ENCODE results near the gene SMR3B.

The SMR3B gene

DNA sequence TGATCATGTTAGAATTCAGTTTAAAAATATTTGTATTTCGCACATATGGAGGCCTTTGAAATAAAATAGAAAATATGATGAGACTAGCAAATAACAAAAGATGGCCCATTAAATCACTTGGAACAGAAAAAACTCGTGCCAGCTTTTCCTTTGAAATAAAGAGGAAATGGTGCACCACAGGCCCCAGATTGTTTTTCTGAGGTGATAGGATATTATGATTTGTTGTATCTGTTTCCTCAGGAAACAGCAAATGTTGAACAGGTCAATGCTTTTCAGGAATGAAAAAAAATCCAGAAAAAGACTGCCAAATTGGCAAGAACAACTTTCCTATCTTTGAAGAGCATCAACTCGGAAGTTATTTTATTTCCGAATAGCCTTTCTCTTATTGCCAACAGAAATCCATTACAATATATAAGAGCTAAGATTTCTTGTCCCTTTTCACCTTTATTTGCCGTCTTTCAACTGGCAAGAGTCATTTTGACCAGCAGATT lies at the start of gene SMR3B:
TSS of gene SMR3B (plus strand) at position 441 of the 491 bp plus-strand sequence. CDS start 1,380 bp downstream, outside the sequence.
- DNase-seq (ENCODE audit: low read depth in 3 of 3), result no peak

DNA sequence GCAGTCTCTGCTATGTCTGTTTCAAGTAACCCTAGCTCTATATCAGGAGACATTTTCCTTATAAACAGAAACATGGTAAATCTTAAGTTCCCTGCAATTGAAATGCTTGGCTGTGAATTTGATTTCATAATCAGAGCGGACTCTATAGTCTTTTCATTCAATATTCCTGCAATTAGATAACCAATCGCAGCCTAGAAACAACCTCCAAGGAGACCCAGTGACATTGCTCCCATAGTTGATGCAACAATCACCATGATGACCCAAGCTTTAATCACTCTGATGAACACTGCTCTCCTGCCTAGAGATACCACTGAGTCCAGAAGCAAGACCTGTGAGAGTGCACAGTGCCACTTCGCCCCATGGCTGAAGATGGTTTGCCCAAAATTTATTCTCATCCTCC lies 48.2 kb upstream of the SMR3B start, which contains the start of gene CABS1:
TSS of gene CABS1 (plus strand) at position 301 of the 400 bp plus-strand sequence. CDS start at position 360, 59 bp downstream.
- DNase-seq (ENCODE audit: low read depth in 3 of 3), result no peak

DNA sequence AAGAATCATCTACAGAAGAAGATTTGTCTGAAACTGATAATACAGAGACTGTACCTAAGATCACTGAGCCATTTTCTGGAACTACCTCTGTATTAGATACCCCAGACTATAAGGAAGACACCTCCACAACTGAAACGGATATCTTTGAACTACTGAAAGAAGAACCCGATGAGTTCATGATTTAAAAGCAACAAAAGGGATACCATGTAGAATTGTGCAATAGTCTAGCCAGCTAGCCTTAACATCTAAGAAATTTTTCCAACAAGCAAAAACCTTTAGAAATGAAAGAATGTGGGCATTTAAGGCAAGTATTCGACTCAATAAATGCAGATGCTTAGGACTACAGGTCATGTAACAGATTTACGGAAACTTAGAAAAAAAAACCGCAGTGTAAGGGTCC lies 46.9 kb upstream of the SMR3B start:
- DNase-seq (ENCODE audit: low read depth in 3 of 3), result no peak

DNA sequence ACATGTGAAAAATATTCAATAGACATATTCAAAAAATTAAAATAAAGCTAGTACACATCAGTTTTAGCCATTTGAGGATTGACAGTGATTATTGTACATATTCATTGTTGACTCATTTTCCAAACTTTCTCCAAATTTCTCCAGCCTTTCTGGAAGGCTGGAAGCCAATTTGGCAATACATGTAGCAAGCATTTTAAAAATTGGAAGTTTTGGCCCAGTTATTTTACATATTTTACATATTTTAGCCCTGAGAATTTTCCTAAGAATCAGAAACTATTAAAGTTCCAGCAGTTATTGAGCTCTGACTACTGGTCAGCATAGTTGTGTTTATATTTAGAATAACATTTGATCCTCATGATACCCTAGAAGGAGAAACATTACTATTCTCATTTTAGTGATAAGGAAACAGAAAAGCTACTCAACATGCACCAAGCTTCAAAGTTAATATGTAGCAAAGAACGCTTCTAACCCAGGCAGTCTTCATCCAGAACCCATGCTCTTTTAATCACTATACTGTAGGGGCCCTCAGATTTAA lies 45.0 kb upstream of the SMR3B start:
- no peak for DNase-seq (ENCODE audit: low read depth in 3 of 3)

DNA sequence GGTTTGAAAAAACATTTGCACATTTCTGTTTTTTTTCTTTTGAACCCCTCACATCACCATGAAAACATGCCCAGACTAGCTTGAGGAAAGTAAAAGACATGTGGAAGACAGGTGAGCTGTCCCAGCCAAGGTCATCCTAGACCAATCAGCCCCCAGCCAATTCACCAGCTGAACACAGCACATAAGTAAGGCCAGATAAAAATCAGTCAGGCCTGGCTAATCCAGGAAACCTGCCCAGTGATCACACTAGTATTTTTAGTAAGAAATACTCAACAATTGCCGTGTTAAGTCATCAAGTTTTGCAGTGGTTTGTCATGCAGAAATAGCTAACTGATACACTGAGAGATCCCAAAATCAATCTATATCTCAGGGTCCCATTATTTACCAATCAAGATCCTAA lies 26.7 kb upstream of the SMR3B start:
- DNase-seq (ENCODE audit: low read depth in 3 of 3), result no peak

DNA sequence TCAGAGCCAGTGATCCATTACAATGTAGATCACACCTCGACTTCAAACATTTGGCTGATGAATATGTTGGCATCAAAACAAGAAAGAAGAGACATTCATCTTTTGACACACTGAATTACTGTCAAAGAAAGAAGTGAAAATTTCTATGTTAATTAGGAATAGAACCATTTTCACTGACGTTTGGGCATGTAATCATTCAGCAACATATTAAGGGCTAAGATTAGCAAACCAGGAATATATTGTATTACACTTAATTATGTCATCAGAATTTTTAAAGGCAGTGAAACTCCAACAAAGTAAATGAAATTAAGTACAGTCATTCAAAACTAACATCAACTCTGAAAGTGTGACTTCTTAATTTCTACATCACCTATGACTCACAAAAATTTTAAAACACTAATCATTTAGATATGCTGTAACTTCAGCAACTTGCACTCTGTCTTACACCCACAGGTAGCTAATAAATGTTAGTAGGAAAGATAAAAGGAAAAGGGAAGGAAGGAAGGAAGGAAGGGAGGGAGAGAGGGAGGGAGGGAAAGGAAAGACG lies 23.7 kb upstream of the SMR3B start:
- no peak for DNase-seq (ENCODE audit: low read depth in 3 of 3)

DNA sequence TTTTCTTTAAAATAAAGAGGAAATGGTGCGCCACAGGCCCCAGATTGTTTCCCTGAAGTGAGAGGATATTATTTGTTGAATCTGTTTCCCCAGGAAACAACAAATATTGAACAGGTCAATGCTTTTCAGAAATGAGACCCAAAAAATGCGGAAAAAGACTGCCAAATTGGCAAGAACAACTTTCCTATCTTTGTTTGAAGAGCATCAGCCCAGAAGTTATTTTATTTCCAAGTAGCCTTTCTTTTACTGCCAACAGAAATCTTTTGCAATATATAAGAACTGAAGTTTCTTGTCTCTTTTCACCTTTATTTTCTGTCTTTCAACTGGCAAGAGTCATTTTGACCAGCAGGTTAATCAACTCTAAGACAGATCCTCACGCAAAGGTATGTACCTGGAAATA lies 22.5 kb upstream of the SMR3B start, which contains the start of gene SMR3A:
TSS of gene SMR3A (plus strand) at position 301 of the 400 bp plus-strand sequence. CDS start 1,356 bp downstream, outside the sequence.
- no peak for DNase-seq (ENCODE audit: low read depth in 3 of 3)

DNA sequence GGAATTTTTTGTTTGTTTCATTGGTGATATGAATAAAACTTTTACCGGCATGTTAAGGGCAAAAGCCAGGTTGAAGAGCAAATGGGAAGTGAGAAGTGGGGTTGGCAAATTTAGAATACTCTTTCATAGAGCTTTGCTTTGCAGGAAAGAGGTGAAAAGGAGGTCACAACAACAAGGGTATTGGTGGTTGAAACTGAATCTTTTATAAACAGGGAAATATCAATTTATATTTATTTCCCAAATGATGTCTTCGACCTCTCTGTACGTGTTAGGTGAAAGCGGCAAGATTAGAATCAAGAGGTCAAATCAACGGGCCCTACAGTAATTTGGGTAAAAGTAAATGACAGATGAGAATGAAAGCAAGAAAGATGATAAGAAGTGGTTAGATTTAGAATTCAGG lies 18.9 kb upstream of the SMR3B start:
- no peak for DNase-seq (ENCODE audit: low read depth in 3 of 3)

DNA sequence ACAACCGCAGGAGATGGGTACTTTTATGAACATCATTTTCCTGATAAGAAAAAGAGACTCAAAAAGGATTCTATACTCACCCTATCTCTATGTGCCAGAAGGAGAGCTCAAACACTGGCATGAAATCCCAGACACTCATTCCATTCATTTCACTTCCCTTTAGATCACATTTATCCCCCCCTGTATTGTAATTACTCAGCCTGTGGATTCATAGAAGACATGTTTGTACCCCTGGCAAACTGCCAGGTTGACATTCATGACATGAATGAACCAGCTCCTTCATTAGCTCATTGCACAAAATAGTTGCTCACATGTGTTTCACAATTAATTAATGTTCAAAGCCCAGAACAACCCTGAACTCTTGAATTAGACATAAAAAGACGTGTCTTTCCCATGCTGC lies 17.5 kb upstream of the SMR3B start:
- DNase-seq (ENCODE audit: low read depth in 3 of 3), result no peak

DNA sequence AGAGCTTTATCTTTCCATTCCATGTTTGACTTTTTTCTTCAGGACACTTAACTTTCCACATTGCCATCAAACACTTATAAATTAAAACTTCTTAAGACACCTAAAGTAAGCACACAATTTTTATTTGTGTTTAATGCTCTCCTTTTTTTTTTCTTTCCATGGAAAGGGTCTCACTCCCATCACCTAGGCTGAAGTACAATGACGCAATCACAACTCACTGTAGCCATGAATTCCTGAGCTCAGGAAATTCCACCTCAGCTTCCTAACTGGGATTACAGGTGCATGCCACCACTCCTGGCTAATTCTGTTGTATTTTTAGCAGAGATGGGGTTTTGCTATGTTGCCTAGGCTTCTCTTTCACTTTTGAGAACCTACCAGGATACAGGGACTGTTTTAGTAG lies 15.1 kb upstream of the SMR3B start:
- no peak for DNase-seq (ENCODE audit: low read depth in 3 of 3)

DNA sequence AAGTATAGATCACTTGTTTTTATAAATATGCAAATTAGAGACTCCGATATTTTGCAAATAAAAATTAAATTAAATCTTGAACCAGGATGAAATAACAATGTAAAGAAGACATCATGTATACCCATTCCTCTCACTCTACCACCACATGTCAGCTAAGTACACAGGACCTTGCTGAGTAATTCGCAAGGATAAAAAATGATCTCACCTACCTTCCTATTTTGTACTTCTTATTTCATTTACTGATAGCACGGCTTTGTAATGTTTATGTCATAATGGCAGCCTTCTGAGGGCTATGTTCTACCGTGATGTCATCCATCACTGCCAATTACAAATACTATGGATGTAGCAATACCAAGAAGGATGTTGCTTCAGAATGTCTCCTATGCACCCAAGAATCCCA lies 10.9 kb upstream of the SMR3B start:
- DNase-seq (ENCODE audit: low read depth in 3 of 3), result no peak

DNA sequence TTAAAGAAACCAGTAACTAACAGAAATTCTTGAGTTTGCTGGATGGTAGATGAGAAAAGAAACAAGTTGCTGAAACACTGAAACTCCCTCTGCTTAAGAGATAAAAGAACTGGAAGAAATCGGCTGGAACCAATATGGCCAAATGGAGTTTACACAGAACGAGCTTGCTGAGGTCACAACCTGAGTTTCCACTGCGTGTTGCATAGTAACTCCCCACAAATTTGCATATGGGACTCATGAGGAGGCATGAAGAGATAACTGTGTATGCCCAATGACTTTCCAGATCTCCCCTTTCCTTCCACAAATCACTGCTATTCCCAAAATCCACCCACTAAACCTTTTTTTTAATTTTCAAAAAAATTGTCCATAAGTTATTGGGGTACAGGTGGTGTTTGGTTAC lies 10.2 kb upstream of the SMR3B start:
- DNase-seq (ENCODE audit: low read depth in 3 of 3), result no peak

DNA sequence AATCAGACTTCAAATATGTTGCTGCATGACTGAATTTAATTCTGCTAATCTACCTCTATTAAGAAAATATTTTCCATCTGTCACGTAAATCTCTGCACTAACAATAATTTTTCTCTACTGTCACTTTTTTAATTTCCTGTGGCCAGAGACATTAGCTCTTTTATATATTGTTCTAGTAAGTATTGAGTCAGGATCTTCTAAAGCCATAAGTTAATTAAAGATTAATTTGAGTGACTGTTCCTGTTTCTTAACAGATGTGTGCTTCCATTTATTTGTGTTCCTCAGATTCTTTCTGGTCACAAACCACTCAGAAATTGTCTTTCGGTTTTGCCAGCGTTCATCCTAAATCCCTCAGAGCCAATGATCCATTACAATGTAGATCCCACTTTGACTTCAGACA lies 2.4 kb upstream of the SMR3B start:
- DNase-seq (ENCODE audit: low read depth in 3 of 3), result no peak

DNA sequence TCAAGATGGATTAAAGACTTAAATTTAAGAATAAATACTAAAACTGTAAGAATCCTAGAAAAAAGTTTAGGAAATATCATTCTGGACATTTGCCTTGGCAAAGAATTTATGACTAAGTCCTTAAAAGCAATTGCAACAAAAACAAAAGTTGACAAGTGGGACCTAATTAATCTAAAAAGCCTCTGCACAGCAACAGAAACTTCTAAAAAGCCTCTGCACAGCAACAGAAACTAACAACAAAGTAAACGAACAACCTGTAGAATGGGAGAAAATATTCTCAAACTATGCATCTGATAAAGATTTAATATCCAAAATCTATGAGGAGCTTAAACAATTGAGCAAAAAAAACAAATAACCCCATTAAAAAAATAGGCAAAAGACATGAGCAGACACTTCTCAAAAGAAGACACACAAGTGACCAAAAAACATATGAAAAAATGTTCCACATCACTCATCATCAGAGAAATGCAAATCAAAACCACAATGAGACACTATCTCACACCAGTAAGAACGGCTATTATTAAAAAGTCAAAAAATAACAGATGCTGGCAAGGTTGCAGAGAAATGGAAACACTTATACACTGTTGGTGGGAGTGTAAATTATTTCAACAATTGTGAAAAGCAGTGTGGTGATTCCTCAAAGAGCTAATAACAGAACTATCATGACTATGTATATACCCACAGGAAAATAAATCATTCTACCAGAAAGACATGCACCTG lies 9.3 kb downstream of the SMR3B start:
- DNase-seq (ENCODE audit: low read depth in 3 of 3), result no peak

DNA sequence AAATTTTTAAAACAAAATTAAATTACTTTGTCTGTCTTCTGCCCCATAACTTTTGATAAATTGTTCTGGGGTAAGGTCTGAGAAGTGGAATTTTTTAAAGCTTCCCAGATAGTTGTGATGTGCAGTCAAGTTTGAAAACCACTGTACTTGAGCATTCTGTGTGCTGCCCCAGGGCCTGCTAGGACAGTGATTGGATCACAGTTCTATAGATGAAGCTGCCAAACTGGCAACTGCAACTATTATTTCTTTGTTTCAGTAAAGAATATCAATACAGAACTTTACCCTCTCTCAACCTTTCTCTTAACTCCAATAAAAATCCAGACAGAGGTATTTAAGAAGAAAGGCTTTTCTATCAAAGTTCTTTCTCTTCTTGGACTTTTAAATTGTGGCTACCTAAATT lies 14.6 kb downstream of the SMR3B start, which contains the start of gene OPRPN:
TSS of gene OPRPN (plus strand) at position 361 of the 400 bp plus-strand sequence. CDS start 1,346 bp downstream, outside the sequence.
- DNase-seq (ENCODE audit: low read depth in 3 of 3), result no peak

DNA sequence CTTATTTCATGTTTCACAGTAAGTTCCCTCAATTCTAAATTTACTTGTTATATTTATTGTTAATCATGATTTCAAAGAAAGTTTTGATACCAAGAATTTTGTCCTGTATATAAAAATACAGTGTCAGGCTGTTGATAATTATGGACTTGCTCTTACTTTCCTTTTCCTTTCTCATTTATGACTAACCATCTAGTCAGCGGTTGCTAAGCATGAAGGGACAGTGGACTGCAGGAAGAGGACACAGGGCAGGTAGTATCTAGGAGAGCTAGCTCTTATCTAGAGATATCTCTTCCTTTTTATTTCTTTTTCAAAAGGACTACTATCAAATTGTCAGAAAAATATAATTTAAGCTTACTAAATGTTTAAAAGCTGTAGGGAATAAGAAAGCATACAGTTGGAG lies 16.4 kb downstream of the SMR3B start:
- no peak for DNase-seq (ENCODE audit: low read depth in 3 of 3)

DNA sequence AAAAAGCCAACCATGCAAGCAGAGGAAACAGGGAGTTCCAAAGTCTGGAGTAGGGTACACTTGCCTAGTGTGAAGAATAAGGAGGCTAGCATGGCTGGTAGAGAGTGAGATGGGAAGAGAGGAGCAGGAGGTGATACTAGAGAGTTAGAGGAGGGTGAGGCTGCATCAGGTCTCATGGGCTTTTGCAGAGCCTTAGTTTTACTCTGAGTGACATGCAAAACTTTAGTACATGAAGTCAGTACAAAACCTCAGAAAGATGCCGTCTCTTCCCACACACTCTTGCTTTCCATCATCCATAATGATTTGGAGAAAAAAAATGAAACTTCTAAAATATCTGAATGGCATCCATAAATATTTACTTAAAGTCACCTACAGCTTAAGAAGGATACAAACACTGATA lies 19.8 kb downstream of the SMR3B start:
- no peak for DNase-seq (ENCODE audit: low read depth in 3 of 3)

DNA sequence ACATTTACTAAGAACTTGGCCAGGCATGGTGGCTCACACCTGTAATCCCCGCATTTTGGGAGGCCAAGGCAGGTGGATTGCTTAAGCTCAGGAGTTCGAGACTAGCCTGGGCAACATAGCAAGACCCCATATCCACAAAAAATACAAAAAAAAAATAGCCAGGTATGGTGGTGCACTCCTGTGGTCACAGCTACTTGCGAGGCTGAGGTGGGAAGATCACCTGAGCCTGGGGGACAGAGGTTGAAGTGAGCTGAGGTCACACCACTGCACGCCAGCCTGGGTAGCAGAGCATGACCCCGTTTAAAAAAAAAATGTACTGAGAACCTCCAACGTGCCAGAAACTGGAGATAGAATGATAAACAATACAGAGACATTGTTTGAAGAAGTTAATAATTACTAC lies 22.8 kb downstream of the SMR3B start:
- DNase-seq (ENCODE audit: low read depth in 3 of 3), result no peak

DNA sequence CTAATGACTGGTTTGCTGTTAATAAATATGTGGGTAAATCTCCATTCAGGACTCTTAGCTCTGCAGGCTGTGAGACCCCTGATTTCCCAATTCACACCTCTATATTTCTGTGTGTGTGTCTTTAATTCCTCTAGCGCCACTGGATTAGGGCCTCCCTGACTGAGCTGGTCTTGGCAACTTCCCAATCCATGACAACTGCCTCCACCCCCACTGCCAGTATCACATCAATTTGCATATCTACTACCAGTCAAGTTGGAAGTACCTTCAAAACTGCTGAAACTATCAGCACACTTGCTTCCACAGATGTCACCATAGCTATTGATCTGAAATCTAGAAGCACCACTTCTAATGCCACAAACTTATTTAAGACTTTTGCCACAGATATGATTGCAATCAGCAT lies 42.4 kb downstream of the SMR3B start:
- DNase-seq (ENCODE audit: low read depth in 3 of 3), result no peak

DNA sequence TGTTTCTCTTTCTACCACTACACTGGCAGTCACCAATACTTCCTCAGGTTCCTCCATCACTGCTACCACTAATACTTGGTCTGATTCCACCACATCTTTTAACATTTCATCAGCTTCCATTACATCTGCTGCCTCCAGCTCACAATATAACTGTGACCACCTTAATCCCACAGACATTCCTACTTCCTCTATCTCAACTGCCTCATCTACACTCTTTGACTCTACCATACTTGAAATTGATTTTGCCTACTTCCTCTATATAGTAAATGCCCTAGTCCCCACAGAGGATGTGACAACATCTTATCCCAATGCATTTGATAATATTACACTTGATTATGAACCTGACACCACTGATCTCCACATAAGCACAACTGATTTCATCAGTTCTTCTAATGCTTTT lies 43.9 kb downstream of the SMR3B start:
- no peak for DNase-seq (ENCODE audit: low read depth in 3 of 3)

DNA sequence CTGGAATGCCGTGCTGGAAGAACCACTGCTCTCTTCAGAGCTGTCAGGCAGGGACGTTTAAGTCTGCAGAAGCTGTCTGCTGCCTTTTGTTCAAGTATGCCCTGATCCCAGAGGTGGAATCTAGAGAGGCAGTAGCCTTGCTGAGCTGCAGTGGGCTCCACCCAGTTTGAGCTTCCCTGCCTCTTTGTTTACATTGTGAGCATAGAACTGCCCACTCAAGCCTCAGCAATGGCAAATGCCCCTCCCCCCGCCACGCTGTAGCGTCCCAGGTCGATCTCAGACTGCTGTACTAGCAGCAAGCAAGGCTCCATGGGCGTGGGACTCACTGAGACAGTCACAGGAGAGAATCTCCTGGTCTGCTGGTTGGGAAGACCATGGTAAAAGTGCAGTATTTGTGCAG lies 54.3 kb downstream of the SMR3B start:
- DNase-seq (ENCODE audit: low read depth in 3 of 3), result no peak

Measured in stimulated activated CD4-positive, alpha-beta T cell treated with anti-CD3 and anti-CD28 coated beads, TNF-alpha, amount 100 ng/mL, for 48 hours (primary cell).